SK-N-SH (cell line): ENCODE data around the gene RFX7.

ENCODE experiments used
- EP300 ChIP-seq, 2 experiments: IDR thresholded peaks; 2 replicates each; pipeline versions ENCODE4 v1.4.0 to v1.6.1; 2012; ENCODE audit warnings: borderline replicate concordance in 1 of 2, low read depth in 1 of 2, low read length in 1 of 2
- EZH2phosphoT487 ChIP-seq: fragments of 200-600 bp; sonication (generic); IDR thresholded peaks from 2 replicates; pipeline ENCODE4 v1.6.1; 2017; ENCODE audit warnings: low read depth, mixed run types, mild to moderate bottlenecking, antibody characterized with exemption, moderate library complexity, borderline replicate concordance
- IRF3 ChIP-seq: fragments of 150-350 bp; IDR thresholded peaks from 2 replicates; pipeline ENCODE4 v1.6.1; 2016; ENCODE audit warnings: mild to moderate bottlenecking, low read depth, low read length
- JUND ChIP-seq: IDR thresholded peaks from 2 replicates; pipeline ENCODE4 v1.4.0; 2012
- MXI1 ChIP-seq: IDR thresholded peaks from 2 replicates; pipeline ENCODE4 v1.6.1; 2012; ENCODE audit warnings: mild to moderate bottlenecking, low read depth, low read length, improper control_type of control experiment
- NRF1 ChIP-seq: IDR thresholded peaks from 2 replicates; pipeline ENCODE4 v1.6.1; 2012; ENCODE audit warnings: low read depth, mild to moderate bottlenecking, low read length
- POLR2AphosphoS5 ChIP-seq: IDR thresholded peaks from 2 replicates; pipeline ENCODE4 v1.6.1; 2012; ENCODE audit warnings: low read depth, low read length
- RFX5 ChIP-seq: IDR thresholded peaks from 2 replicates; pipeline ENCODE4 v1.6.1; 2012; ENCODE audit warnings: mild to moderate bottlenecking, improper control_type of control experiment, low read length
- SIN3A ChIP-seq: IDR thresholded peaks from 2 replicates; pipeline ENCODE4 v1.6.1; 2012; ENCODE audit warnings: low read depth, mild to moderate bottlenecking, low read length, moderate library complexity, borderline replicate concordance
- TAF1 ChIP-seq: IDR thresholded peaks from 2 replicates; pipeline ENCODE4 v1.6.1; 2012; ENCODE audit warnings: low read depth, mild to moderate bottlenecking, low read length, moderate library complexity, borderline replicate concordance
- TCF12 ChIP-seq: IDR thresholded peaks from 2 replicates; pipeline ENCODE4 v1.4.0; 2012
- YY1 ChIP-seq: IDR thresholded peaks from 2 replicates; pipeline ENCODE4 v1.4.0; 2012; ENCODE audit warnings: low read depth, mild to moderate bottlenecking
- TF ChIP-seq, protein P1 (sequence below): fragments of 200-600 bp; sonication (generic); IDR thresholded peaks from 2 replicates; pipeline ENCODE4 v1.6.1; 2017; ENCODE audit warnings: antibody characterized with exemption, mild to moderate bottlenecking, moderate library complexity
- TF ChIP-seq, protein P2 (sequence below): IDR thresholded peaks from 2 replicates; pipeline ENCODE4 v1.4.0; 2012; ENCODE audit warnings: low read depth, borderline replicate concordance

- TF ChIP-seq POLR2AphosphoS5 = peak; percentile 36; the same call in 1 of the 2 replicates
- TF ChIP-seq, protein P1, sequence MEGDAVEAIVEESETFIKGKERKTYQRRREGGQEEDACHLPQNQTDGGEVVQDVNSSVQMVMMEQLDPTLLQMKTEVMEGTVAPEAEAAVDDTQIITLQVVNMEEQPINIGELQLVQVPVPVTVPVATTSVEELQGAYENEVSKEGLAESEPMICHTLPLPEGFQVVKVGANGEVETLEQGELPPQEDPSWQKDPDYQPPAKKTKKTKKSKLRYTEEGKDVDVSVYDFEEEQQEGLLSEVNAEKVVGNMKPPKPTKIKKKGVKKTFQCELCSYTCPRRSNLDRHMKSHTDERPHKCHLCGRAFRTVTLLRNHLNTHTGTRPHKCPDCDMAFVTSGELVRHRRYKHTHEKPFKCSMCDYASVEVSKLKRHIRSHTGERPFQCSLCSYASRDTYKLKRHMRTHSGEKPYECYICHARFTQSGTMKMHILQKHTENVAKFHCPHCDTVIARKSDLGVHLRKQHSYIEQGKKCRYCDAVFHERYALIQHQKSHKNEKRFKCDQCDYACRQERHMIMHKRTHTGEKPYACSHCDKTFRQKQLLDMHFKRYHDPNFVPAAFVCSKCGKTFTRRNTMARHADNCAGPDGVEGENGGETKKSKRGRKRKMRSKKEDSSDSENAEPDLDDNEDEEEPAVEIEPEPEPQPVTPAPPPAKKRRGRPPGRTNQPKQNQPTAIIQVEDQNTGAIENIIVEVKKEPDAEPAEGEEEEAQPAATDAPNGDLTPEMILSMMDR = no peak
- TF ChIP-seq MXI1 = no peak
- TF ChIP-seq TAF1 = no peak
- no peak for TF ChIP-seq EZH2phosphoT487
- TF ChIP-seq TCF12 = no peak
- no peak for TF ChIP-seq IRF3
- no peak for TF ChIP-seq JUND
- TF ChIP-seq SIN3A = no peak
- no peak for TF ChIP-seq EP300 (IDR thresholded peaks at IDR 0.05; ENCODE audit: borderline replicate concordance in 1 of 2, low read depth in 1 of 2, low read length in 1 of 2)
- TF ChIP-seq RFX5 = no peak
- TF ChIP-seq, protein P2, sequence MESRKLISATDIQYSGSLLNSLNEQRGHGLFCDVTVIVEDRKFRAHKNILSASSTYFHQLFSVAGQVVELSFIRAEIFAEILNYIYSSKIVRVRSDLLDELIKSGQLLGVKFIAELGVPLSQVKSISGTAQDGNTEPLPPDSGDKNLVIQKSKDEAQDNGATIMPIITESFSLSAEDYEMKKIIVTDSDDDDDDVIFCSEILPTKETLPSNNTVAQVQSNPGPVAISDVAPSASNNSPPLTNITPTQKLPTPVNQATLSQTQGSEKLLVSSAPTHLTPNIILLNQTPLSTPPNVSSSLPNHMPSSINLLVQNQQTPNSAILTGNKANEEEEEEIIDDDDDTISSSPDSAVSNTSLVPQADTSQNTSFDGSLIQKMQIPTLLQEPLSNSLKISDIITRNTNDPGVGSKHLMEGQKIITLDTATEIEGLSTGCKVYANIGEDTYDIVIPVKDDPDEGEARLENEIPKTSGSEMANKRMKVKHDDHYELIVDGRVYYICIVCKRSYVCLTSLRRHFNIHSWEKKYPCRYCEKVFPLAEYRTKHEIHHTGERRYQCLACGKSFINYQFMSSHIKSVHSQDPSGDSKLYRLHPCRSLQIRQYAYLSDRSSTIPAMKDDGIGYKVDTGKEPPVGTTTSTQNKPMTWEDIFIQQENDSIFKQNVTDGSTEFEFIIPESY = no peak
- TF ChIP-seq YY1 = no peak
- TF ChIP-seq NRF1 = no peak
Observed at GRCh38 chr15:56086566-56086965, 157.1 kb downstream of the RFX7 start.
